ENCODE measurements around the gene AHNAK2.
"Not testable (repeated sequence)": the region's sequence is repeated elsewhere in the genome, so short reads cannot be mapped to it uniquely, and the experiment has no call there.

The AHNAK2 gene

GRCh38 chr14:104971447-104972240 lies 6.5 kb downstream of the AHNAK2 start:
- DNase-seq = peak; percentile 31

- DNase-seq = peak; percentile 83
These were observed 7.7 kb downstream of the AHNAK2 start for GRCh38 chr14:104970231-104971068.

- DNase-seq = no peak
These were observed 8.4 kb downstream of the AHNAK2 start for GRCh38 chr14:104969741-104970230.

- DNase-seq = peak; percentile 36
These were observed 9.4 kb downstream of the AHNAK2 start for GRCh38 chr14:104968541-104969401.

- DNase-seq = peak; percentile 88
These were observed 10.0 kb downstream of the AHNAK2 start for GRCh38 chr14:104968153-104968527.

GRCh38 chr14:104967386-104968152 lies 10.6 kb downstream of the AHNAK2 start:
- DNase-seq = peak; percentile 73

GRCh38 chr14:104966981-104967385 lies 11.2 kb downstream of the AHNAK2 start:
- peak; percentile 40 for DNase-seq

GRCh38 chr14:104966261-104966865 lies 11.8 kb downstream of the AHNAK2 start:
- DNase-seq = no peak

GRCh38 chr14:104965561-104966231 lies 12.5 kb downstream of the AHNAK2 start:
- no peak for DNase-seq

GRCh38 chr14:104964546-104964945 lies 13.6 kb downstream of the AHNAK2 start:
- DNase-seq = no peak

GRCh38 chr14:104957146-104958113 lies 20.7 kb downstream of the AHNAK2 start:
- DNase-seq = no peak

- no peak for DNase-seq
These were observed 21.8 kb downstream of the AHNAK2 start for GRCh38 chr14:104956290-104956890.

GRCh38 chr14:104955396-104955770 lies 22.8 kb downstream of the AHNAK2 start:
- no peak for DNase-seq

- no peak for DNase-seq
These were observed 23.3 kb downstream of the AHNAK2 start for GRCh38 chr14:104954746-104955395.

- DNase-seq = no peak
These were observed 24.1 kb downstream of the AHNAK2 start for GRCh38 chr14:104953896-104954656.

GRCh38 chr14:104953097-104953496 lies 25.1 kb downstream of the AHNAK2 start:
- no peak for DNase-seq

GRCh38 chr14:104951863-104952657 lies 26.1 kb downstream of the AHNAK2 start:
- not testable (repeated sequence) for DNase-seq

All from femur (tissue), 1 donor.